Body of pancreas (tissue), 4 donors: Measurements from ENCODE around the gene CENPW. TPM values are rescaled to one million over a fixed set of nuclear protein-coding genes. Genes with fewer than 3 reads are reported as not detected.

Experiments
- ATAC-seq: fragments of 150-250 bp; one replicate; pipeline ENCODE4 v1.9.1; 2016
- DNase-seq, 4 donors: peaks; one replicate each; pipeline ENCODE4 v3.0.0-alpha.2; 2019
- H3K27ac ChIP-seq, 4 donors: fragments of 200-600 bp; sonication (generic); 1 replicate in 3 of 4; 2 replicates in 1 of 4; pipeline versions ENCODE4 v1.5.1 to v1.6.1; 2016 to 2019; ENCODE audit warnings: mild to moderate bottlenecking in 1 of 4, mixed read lengths in 1 of 4, moderate library complexity in 1 of 4
- H3K27me3 ChIP-seq, 2 donors: fragments of 200-600 bp; sonication (generic); one replicate each; pipeline ENCODE4 v1.6.0; 2016; ENCODE audit warnings: mild to moderate bottlenecking in 1 of 2
- H3K36me3 ChIP-seq, 2 donors: fragments of 200-600 bp; sonication (generic); replicated peaks in 1 of 2; 2 replicates each; pipeline ENCODE4 v1.5.1; 2016; ENCODE audit warnings: low read depth in 2 of 2; ENCODE audit not compliant: insufficient read depth in 1 of 2
- H3K4me1 ChIP-seq: fragments of 200-600 bp; sonication (generic); one replicate; pipeline ENCODE4 v1.6.0; 2016
- H3K4me3 ChIP-seq, 2 donors: fragments of 200-600 bp; sonication (generic); 1 replicate in 1 of 2; 2 replicates in 1 of 2; pipeline ENCODE4 v1.5.1; 2016 to 2019
- H3K9me3 ChIP-seq, 3 donors: fragments of 200-600 bp; sonication (generic); 1 replicate in 2 of 3; 2 replicates in 1 of 3; pipeline ENCODE4 v1.5.1; 2016
- POLR2A ChIP-seq, 3 donors: fragments of 450-650 bp; IDR thresholded peaks; one replicate each; pipeline ENCODE4 v1.6.1; 2016; ENCODE audit warnings: antibody characterized with exemption in 3 of 3, mild to moderate bottlenecking in 2 of 3
- WGBS, 2 donors: methylation state at CpG; one replicate each; pipeline ENCODE4 v1.1.5; 2017; 5-methylcytosine and 5-hydroxymethylcytosine counted together
- intact Hi-C: fragments of 100-400 bp; cut with DNase I; formaldehyde crosslinking; loops from one replicate; pipeline ENCODE4 v1.15.1; 2023
- total RNA-seq, 2 donors: library from RNA; depleted of rRNA; stranded (reverse); fragments of >200 nt; gene quantifications; one replicate each; pipeline ENCODE4 v1.1.0, GENCODE V29; 2016
- TF ChIP-seq, protein P1 (sequence below), 7 experiments: fragments of 450-650 bp in 4 of 7; fragments of 200-600 bp in 3 of 7; sonication (generic) in 3 of 7; IDR thresholded peaks; one replicate each; pipeline ENCODE4 v1.5.1; 2016 to 2019; ENCODE audit warnings: antibody characterized with exemption in 7 of 7

CENPW gene
- total RNA-seq, 2 donors from 2014 or later = not detected

DNA sequence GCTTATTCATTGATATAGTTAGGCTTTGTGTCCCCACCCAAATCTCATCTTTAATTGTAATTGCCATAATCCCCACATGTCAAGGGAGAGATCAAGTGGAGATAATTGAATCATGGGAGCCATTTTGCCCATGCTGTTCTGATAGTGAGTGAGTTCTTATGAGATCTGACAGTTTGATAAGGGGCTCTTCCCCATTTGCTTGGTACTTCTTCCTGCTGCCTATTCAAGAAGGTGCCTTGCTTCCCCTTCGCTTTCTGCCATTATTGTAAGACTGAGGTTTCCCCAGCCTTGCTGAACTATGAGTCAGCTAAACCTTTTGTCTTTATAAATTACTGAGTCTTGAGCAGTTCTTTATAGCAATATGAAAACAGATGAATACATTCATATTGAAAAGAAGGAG is 45.6 kb downstream of the CENPW start:
- TF ChIP-seq, protein P1, sequence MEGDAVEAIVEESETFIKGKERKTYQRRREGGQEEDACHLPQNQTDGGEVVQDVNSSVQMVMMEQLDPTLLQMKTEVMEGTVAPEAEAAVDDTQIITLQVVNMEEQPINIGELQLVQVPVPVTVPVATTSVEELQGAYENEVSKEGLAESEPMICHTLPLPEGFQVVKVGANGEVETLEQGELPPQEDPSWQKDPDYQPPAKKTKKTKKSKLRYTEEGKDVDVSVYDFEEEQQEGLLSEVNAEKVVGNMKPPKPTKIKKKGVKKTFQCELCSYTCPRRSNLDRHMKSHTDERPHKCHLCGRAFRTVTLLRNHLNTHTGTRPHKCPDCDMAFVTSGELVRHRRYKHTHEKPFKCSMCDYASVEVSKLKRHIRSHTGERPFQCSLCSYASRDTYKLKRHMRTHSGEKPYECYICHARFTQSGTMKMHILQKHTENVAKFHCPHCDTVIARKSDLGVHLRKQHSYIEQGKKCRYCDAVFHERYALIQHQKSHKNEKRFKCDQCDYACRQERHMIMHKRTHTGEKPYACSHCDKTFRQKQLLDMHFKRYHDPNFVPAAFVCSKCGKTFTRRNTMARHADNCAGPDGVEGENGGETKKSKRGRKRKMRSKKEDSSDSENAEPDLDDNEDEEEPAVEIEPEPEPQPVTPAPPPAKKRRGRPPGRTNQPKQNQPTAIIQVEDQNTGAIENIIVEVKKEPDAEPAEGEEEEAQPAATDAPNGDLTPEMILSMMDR (IDR thresholded peaks at IDR 0.05) = no peak
- no peak for TF ChIP-seq POLR2A (IDR thresholded peaks at IDR 0.05)
- Histone ChIP-seq H3K9me3 (peaks cover 0 to 6% (median 0%) of the 10 kb centered on the region in 3 donors), H3K27ac (no peak overlapping the region), H3K4me3 (no peak overlapping the region), H3K36me3 (no peaks in the 10 kb centered on the region), H3K27me3 (no peaks in the 10 kb centered on the region), H3K4me1 (no peaks in the 10 kb centered on the region)
- no peak for ATAC-seq
- no peak for DNase-seq
- WGBS, 2 donors = 83 to 92% methylated on average over 1 of the region's 1 CpG
- intact Hi-C loops = no loop called here

DNA sequence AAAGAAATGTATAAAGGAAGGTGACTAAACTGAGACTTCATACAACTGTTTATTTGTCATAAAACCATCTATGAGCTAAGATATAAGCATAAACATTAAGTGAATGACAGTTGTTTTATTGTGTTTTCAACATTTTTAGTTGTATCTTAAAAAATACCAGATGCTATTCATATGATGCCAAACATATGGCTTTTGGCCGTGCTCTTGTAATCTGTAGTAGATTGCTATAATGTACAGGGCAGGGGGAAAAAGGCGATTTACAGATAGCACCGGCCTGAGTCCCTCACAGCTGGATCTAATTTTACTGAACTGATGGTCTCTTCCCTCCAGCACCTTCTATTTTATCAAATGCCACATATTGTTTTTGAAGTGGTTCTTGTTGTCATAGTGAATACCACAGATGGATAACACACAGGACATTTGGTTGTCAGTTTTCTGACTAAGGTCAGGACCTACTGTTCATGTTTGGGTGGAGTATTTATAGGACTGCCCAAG is 48.2 kb downstream of the CENPW start:
- H3K36me3 ChIP-seq = no peaks in the 10 kb centered on the region
- ATAC-seq = no peak
- H3K27me3 ChIP-seq = no peaks in the 10 kb centered on the region
- no peak for TF ChIP-seq POLR2A (IDR thresholded peaks at IDR 0.05)
- TF ChIP-seq, protein P1 (IDR thresholded peaks at IDR 0.05) = no peak
- H3K27ac ChIP-seq = no peak overlapping the region
- 60 to 70% methylated on average over 3 of the region's 3 CpGs for WGBS, 2 donors
- H3K4me3 ChIP-seq = no peak overlapping the region
- H3K4me1 ChIP-seq = no peaks in the 10 kb centered on the region
- peaks cover 0 to 11% (median 0%) of the 10 kb centered on the region in 3 donors for H3K9me3 ChIP-seq
- no peak for DNase-seq
- intact Hi-C loops = no loop called here

DNA sequence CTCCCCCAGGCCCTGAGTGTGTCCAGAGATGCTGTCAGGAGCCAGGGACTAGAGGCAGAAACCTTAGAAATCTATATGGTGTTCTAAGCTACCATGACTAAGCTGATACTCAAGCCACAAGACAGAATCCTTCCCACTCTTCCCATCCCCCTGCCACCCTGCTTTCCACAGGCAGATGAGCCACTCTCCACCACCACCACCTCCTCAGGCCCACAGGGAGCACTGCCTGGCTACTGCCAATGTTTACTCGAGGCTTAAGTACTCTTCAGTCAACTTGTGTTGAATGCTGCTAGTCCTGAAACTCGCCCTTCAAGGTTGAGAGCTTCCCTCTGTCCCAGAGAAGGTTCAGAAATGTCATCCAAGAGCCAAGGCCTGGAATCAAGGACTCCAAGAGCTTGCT is 56.2 kb downstream of the CENPW start:
- WGBS, 2 donors = 31 to 44% methylated on average over 2 of the region's 2 CpGs
- TF ChIP-seq, protein P1 (IDR thresholded peaks at IDR 0.05) = no peak
- TF ChIP-seq POLR2A (IDR thresholded peaks at IDR 0.05) = no peak
- H3K9me3 ChIP-seq = peaks cover 0 to 5% (median 0%) of the 10 kb centered on the region in 3 donors
- intact Hi-C loops = no loop called here
- H3K27ac ChIP-seq = no peak overlapping the region
- ATAC-seq = no peak
- H3K4me3 ChIP-seq = no peak overlapping the region
- no peaks in the 10 kb centered on the region for H3K27me3 ChIP-seq
- H3K4me1 ChIP-seq = no peaks in the 10 kb centered on the region
- no peaks in the 10 kb centered on the region for H3K36me3 ChIP-seq
- DNase-seq = no peak
